22Rv1 (cell line): ENCODE data around the gene GAS2L2.

ENCODE experiments used
- CTCF ChIP-seq: fragments of 450-650 bp; IDR thresholded peaks from 2 replicates; pipeline ENCODE4 v1.5.1; 2017; ENCODE audit warnings: mild to moderate bottlenecking
- ZFX ChIP-seq: fragments of 450-650 bp; IDR thresholded peaks from 2 replicates; pipeline ENCODE4 v1.6.1; 2017; ENCODE audit warnings: antibody characterized with exemption, borderline replicate concordance

- TF ChIP-seq CTCF (no peak), ZFX (no peak)
These were observed 37.6 kb downstream of the GAS2L2 start for GRCh38 chr17:35715416-35715815.
